Measurements from ENCODE around the gene FRMD3.

FRMD3 gene

DNA sequence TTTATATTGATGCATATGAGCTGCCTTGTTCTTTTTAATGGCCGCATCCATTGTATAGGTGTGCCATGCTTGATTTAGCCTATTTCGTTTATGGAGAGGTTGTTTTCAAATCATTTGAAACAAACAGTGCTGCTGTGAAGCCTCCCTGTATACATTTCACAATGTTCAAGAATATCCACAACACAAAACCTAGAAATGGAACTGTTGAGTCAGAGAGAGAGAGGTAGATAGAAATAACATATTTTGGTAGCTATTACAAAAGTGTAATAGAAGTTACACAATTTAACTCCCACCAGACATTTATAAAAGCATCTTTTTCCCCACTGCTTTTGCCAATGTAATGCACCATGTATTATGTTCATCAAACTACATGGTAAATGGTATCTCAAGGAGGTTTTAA is 82.0 kb downstream of the FRMD3 start:
- no peak for ATAC-seq (replicated peaks)
- Mint-ChIP-seq H3K27ac (no peak overlapping the region), H3K36me3 (peaks cover under 1 to 10% of the 10 kb centered on the region in 2 donors), H3K4me1 (no peaks in the 10 kb centered on the region), H3K4me3 (no peak overlapping the region), H3K9me3 (peaks cover 3 to 6% of the 10 kb centered on the region in 2 donors), H3K27me3 (no peaks in the 10 kb centered on the region)
- no peak for DNase-seq

DNA sequence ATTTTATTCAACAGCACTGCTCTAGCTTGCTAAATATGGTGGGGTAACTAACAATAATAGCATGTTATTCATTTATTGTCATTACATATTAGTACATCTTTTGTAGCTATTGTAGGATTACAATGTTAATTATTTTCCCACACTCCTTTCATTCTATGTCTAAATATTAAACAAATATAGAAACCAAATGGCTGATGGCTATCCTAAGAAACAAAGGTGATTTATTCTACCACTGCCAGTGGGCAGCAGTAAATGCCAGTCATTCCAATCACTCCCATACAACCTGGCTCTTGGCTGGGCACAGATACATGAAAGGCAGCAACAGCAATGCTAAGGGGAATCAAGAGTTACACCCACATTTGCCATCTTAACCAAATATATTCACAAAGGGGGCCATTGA is 84.1 kb downstream of the FRMD3 start:
- Mint-ChIP-seq H3K27ac (no peak overlapping the region), H3K36me3 (peaks cover 0 to 4% of the 10 kb centered on the region in 2 donors), H3K4me1 (no peaks in the 10 kb centered on the region), H3K9me3 (no peaks in the 10 kb centered on the region), H3K4me3 (no peak overlapping the region), H3K27me3 (no peaks in the 10 kb centered on the region)
- DNase-seq = no peak
- no peak for ATAC-seq (replicated peaks)

DNA sequence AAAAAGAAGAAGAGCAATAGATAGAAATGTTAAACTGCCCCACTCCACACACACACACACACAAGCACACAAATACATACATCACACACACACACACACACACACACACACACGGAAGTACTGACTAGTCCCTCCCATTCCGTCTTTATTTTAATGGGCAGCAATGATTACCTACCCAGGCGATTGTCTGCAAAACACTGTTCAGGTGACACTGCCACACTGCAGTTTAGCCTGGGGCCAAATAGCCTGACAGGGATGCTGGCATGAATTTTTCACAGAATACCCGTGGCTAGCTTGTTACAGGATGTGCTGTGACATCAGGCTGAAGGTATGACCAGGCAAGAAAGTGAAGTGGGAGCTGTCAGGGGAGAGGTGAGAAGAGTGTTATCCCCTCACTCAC is 86.9 kb downstream of the FRMD3 start:
- H3K36me3 Mint-ChIP-seq = peaks cover 0 to 4% of the 10 kb centered on the region in 2 donors
- no peak for DNase-seq
- H3K9me3 Mint-ChIP-seq = peaks cover 0 to 2% of the 10 kb centered on the region in 2 donors
- H3K27ac Mint-ChIP-seq = no peak overlapping the region
- no peak for ATAC-seq (replicated peaks)
- H3K4me3 Mint-ChIP-seq = no peak overlapping the region
- H3K27me3 Mint-ChIP-seq = no peaks in the 10 kb centered on the region
- H3K4me1 Mint-ChIP-seq = no peaks in the 10 kb centered on the region

DNA sequence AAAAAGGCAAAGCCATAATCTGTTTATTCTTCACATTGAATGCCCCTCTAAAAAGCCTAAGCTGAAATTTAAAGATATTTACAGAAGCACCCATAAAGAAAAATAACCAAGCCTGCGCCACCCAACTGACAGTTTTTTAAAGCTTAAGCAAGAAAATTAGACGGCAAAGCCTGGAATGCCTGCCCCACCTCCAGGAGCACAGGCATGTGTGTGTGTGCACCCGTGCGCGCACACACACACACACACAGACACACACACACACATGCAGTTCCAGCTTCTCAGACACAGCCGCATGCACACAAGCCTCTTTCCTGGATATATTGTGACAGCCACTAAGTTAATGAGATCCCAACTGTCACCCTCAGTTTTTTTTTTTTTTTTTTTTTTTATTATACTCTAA is 88.2 kb downstream of the FRMD3 start:
- H3K4me1 Mint-ChIP-seq = no peaks in the 10 kb centered on the region
- ATAC-seq (replicated peaks) (no peak), DNase-seq (no peak)
- H3K4me3 Mint-ChIP-seq = no peak overlapping the region
- H3K27me3 Mint-ChIP-seq = no peaks in the 10 kb centered on the region
- no peak overlapping the region for H3K27ac Mint-ChIP-seq
- H3K9me3 Mint-ChIP-seq = peaks cover 0 to 2% of the 10 kb centered on the region in 2 donors
- H3K36me3 Mint-ChIP-seq = no peaks in the 10 kb centered on the region

DNA sequence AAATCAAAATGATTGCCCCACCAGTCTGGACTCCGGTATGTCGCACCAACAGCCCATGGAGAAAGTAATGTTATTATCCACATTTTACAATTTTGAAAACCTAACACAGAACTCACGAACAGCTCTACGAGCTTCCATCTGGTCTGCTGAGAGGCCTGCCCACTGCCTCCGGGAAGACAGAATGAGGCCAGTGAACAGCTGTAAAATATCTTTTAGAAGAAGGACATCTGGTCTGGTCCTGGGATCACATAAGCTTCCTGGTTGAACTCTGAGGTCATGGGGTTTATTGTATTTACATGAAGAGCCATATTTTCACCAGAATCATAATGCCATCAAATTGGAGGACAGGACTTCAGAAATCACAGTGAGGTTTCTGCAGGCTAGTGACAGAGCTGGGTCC is 89.0 kb downstream of the FRMD3 start:
- no peak for ATAC-seq (replicated peaks)
- Mint-ChIP-seq H3K27ac (no peak overlapping the region), H3K4me1 (no peaks in the 10 kb centered on the region)

DNA sequence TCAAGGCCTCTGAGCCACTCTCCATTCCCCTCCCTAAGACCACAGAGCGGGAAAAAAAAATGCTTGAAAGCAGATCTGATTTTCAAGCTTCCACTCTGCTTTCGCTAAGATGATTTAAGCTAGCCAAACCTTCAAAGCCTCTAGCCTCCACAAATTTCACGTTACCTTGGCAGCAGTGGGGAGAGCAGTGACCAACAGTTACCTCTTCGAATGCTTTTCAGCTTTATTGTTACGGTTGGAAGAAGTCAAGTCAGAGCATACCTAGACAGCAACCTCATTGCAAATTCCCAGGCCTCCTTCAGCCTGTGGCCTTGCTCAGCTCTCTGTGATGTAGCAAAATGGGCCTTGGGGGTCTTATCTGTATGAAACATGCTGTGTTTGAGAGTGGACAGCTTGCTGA is 89.6 kb downstream of the FRMD3 start:
- no peak overlapping the region for H3K4me3 Mint-ChIP-seq
- H3K36me3 Mint-ChIP-seq = no peaks in the 10 kb centered on the region
- ATAC-seq (replicated peaks) = no peak
- H3K9me3 Mint-ChIP-seq = peaks cover 0 to 3% of the 10 kb centered on the region in 2 donors
- no peak overlapping the region for H3K27ac Mint-ChIP-seq
- no peak for DNase-seq
- no peaks in the 10 kb centered on the region for H3K4me1 Mint-ChIP-seq
- H3K27me3 Mint-ChIP-seq = no peaks in the 10 kb centered on the region

More for the DNA sequence above, 89.0 kb downstream of the FRMD3 start:
- DNase-seq = no peak
- no peaks in the 10 kb centered on the region for H3K27me3 Mint-ChIP-seq
- H3K4me3 Mint-ChIP-seq = no peak overlapping the region
- H3K9me3 Mint-ChIP-seq = peaks cover 0 to 2% of the 10 kb centered on the region in 2 donors
- H3K36me3 Mint-ChIP-seq = no peaks in the 10 kb centered on the region

DNA sequence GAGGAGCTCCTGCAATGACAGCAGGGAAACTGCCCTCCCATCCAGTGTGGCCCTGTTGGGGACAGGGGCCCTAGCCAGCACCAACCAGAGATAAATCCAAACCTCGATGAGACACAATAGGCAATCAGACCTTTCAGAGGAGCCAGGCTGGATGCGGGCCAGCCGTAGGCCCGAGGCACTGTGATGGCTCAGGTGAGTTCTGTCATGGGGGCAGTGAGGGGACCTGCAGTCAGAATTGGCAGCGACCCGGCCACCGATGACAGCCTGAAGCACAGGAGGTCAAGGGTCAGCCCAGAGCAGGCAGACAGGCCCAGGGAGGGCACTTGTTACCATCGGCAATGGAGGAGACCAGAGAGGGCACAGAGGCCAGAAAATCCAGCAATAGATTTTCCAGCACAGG is 90.8 kb downstream of the FRMD3 start:
- H3K9me3 Mint-ChIP-seq = peaks cover 0 to 4% of the 10 kb centered on the region in 2 donors
- no peaks in the 10 kb centered on the region for H3K27me3 Mint-ChIP-seq
- H3K4me3 Mint-ChIP-seq = no peak overlapping the region
- no peak overlapping the region for H3K27ac Mint-ChIP-seq
- DNase-seq (no peak), ATAC-seq (replicated peaks) (no peak)
- no peaks in the 10 kb centered on the region for H3K4me1 Mint-ChIP-seq
- no peaks in the 10 kb centered on the region for H3K36me3 Mint-ChIP-seq

DNA sequence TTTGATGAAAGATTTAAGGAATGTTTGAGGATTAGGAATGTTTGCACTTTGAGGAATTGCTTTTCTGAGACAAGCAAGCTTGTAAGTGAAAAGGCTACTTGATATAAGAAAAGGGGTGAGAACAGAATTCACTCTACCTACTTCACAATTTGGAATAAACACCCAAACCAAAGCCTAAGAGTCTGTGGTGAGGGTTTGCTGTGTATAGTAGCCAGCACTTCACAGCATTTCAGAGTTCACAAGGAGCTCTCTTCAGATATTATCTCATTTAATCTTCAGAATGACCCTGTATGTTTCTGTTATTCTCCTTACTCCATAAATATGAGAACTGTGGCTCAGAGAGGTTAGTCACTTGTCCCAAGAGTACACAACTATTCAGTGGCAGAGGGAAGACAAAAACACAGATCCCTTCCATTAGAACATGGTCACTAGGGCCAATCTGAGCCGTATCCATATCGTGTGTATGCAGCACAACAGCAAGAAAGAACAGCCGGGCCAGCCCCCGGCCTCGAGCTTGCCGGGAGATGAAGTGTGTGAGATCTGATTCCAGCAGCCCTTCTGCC is 92.4 kb downstream of the FRMD3 start:
- no peaks in the 10 kb centered on the region for H3K36me3 Mint-ChIP-seq
- H3K27me3 Mint-ChIP-seq = no peaks in the 10 kb centered on the region
- ATAC-seq (replicated peaks) = no peak
- DNase-seq = no peak
- no peaks in the 10 kb centered on the region for H3K4me1 Mint-ChIP-seq
- no peak overlapping the region for H3K27ac Mint-ChIP-seq
- H3K4me3 Mint-ChIP-seq = no peak overlapping the region
- peaks cover 0 to 4% of the 10 kb centered on the region in 2 donors for H3K9me3 Mint-ChIP-seq

DNA sequence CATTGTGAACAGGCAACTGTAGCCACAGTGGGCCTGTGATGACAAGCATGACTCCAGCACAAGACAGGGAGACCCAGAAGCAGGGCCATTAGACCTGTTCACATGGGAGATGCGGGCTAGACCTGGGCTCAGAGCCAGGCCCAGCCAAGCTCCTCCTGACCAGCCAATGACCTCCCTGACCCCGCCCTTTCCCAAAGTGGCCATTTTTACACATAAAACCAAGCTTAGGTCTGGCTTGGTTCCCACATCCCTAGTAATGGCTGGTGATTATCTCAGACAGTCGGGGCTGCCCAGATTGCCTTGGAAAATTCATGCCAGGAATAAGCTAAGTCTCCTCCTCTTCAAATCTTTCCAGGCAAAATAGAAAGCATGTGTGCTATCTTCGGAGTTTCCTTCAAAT is 94.1 kb downstream of the FRMD3 start:
- H3K9me3 Mint-ChIP-seq = peaks cover 0 to 4% of the 10 kb centered on the region in 2 donors
- DNase-seq (no peak), ATAC-seq (replicated peaks) (no peak)
- no peaks in the 10 kb centered on the region for H3K4me1 Mint-ChIP-seq
- no peak overlapping the region for H3K27ac Mint-ChIP-seq
- no peaks in the 10 kb centered on the region for H3K27me3 Mint-ChIP-seq
- H3K36me3 Mint-ChIP-seq = no peaks in the 10 kb centered on the region
- no peak overlapping the region for H3K4me3 Mint-ChIP-seq

DNA sequence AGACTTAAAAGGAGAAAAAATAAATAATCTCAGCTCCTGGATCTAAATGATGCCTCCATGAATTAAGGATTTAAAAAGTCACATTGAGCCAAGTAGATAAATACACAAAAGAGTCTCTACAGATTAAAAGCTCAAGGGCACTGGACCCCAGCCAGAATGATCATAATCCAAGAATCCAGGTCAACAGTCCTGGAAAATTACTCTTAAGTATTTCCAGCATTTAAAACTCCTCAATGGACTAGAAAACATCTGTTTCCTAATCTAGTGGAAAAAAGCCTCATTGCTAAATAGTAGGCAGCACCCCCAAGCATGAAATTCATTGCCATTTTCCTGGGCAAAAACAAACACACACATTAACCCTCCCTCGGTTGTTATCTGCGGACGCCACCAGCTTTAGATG is 96.8 kb downstream of the FRMD3 start:
- H3K9me3 Mint-ChIP-seq = peaks cover 0 to 2% of the 10 kb centered on the region in 2 donors
- no peak for ATAC-seq (replicated peaks)
- no peak overlapping the region for H3K27ac Mint-ChIP-seq
- no peaks in the 10 kb centered on the region for H3K27me3 Mint-ChIP-seq
- no peaks in the 10 kb centered on the region for H3K36me3 Mint-ChIP-seq
- DNase-seq = no peak
- no peak overlapping the region for H3K4me3 Mint-ChIP-seq
- H3K4me1 Mint-ChIP-seq = no peaks in the 10 kb centered on the region

DNA sequence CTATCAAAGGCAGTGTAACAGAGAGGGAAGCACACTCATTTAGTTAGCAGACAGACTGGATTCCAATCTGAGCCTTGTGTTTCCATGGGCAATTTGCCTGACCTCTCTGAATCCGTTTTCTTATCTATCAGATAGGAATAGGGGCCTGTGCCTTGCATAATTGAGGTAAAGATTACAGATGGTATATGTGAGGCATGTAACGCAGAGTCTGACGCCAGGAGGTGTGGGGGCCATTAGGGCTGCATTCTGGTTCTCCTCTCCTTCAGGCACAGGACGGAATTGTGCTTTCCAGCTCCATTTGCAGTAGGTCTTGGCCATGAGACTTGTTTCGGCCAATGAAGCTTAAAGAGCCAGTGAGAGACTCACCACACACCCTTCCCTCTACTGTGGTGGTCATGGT is 97.6 kb downstream of the FRMD3 start:
- H3K27ac Mint-ChIP-seq = no peak overlapping the region
- H3K36me3 Mint-ChIP-seq = no peaks in the 10 kb centered on the region
- no peak overlapping the region for H3K4me3 Mint-ChIP-seq
- H3K27me3 Mint-ChIP-seq = no peaks in the 10 kb centered on the region
- DNase-seq (no peak), ATAC-seq (replicated peaks) (no peak)
- H3K9me3 Mint-ChIP-seq = peaks cover 0 to 2% of the 10 kb centered on the region in 2 donors
- H3K4me1 Mint-ChIP-seq = no peaks in the 10 kb centered on the region

DNA sequence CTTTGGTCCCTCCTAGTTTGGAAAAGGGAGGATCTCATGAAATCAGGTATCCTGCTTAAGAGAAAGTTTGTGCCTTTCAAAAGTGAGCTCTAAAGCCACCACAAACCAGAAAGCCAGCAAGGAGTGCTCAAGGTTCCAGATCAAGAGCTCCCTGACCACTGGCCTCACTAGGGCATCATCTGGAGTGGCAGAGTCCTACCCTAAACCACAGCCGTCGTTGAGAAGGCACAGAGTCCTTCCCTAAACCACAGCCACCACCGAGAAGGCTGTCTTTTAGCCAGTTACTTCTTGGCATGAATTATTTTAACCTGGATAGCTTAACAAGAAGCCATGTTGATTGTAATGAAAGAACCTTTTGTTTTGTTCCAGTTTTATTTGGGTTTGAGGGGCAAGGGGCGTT is 102.9 kb downstream of the FRMD3 start:
- Mint-ChIP-seq H3K36me3 (no peaks in the 10 kb centered on the region), H3K27ac (no peak overlapping the region), H3K4me3 (no peak overlapping the region), H3K27me3 (no peaks in the 10 kb centered on the region), H3K4me1 (no peaks in the 10 kb centered on the region), H3K9me3 (no peaks in the 10 kb centered on the region)
- ATAC-seq (replicated peaks) = no peak
- no peak for DNase-seq

DNA sequence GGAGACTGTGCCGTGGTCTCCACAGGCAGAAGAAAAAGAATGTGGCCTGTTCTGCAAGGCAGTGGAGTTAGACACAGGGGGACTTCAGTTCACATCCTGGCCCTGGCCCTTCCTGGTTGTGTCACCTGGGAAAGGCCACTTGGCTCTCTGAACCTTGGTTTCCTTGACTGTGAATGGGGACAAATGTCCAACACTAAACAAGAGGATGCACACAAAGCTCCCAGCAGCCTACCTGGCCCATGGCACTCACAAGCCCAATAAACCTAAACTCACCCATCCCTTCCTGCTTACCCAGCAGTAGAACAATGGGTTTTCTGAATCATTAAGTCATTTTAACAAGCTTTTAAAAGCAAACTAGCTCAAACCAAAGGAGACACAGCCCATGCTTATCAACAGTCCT is 103.9 kb downstream of the FRMD3 start:
- Mint-ChIP-seq H3K27ac (no peak overlapping the region), H3K4me1 (no peaks in the 10 kb centered on the region)

DNA sequence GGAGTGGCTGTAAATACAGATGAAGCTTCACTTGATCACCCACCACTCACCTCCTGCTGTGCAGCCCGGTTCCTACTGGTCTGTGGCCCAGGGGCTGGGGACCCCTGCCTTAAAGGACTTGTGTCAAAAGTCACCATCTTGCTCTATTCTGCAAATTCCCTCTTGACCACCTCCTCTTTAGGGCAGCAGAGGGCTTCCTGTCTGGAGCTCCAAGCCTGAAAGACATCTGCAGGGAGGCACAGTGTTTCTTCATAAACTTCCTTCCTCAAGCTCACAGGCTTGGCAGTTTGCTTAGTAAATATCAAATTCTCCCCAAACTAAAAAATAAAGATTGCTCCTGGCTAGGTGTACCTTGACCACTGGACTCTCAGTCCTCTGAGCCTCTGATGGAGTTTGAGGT is 104.4 kb downstream of the FRMD3 start:
- ATAC-seq (replicated peaks) (no peak), DNase-seq (no peak)
- Mint-ChIP-seq H3K9me3 (no peaks in the 10 kb centered on the region), H3K4me1 (no peaks in the 10 kb centered on the region), H3K4me3 (no peak overlapping the region), H3K27me3 (no peaks in the 10 kb centered on the region), H3K27ac (no peak overlapping the region), H3K36me3 (no peaks in the 10 kb centered on the region)

More for the DNA sequence above, 103.9 kb downstream of the FRMD3 start:
- Mint-ChIP-seq H3K27me3 (no peaks in the 10 kb centered on the region), H3K4me3 (no peak overlapping the region), H3K9me3 (no peaks in the 10 kb centered on the region), H3K36me3 (no peaks in the 10 kb centered on the region)
- ATAC-seq (replicated peaks) (no peak), DNase-seq (no peak)

DNA sequence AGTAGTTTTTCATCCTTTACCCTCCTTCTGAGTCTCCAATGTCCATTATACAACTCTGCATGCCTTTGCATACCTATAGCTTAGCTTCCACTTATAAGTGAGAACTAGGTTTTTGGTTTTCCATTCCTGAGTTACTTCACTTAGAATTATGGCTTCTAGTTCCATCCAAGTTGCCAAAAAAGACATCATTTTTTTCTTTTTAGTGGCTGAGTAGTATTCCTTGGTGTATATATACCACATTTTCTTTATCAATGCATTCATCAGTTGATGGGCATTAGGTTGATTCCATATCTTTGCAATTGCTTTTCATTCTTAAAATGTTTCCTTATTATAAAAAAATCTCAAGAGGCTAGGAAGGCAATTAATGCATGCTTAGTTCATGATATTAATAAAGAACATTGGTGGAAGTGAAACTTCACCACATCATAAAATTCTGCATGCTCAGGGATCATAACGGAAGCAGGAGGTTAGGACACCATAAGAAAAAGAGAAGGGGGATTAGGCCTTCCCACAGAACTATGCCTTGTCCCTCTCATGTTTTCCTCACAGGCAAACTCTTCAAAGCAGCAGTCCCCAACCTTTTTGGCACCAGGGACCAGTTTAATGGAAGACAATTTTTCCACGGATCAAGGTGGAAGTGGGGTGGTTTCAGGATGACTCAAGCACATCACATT is 105.2 kb downstream of the FRMD3 start:
- Mint-ChIP-seq H3K27me3 (no peaks in the 10 kb centered on the region), H3K9me3 (no peaks in the 10 kb centered on the region), H3K4me1 (no peaks in the 10 kb centered on the region), H3K36me3 (no peaks in the 10 kb centered on the region), H3K27ac (no peak overlapping the region), H3K4me3 (no peak overlapping the region)
- DNase-seq (no peak), ATAC-seq (replicated peaks) (no peak)

All from stimulated activated naive B cell treated with anti-CD40 and anti-IgM and Interleukin-4, amounts not matched to agents 10 μg/mL and 1 μg/mL and 100 μg/mL, for 72 hours (primary cell).